Activated naive CD4-positive, alpha-beta T cell treated with anti-CD3 and anti-CD28 coated beads, Interleukin-2, amount 50 U/mL, for 24 hours (primary cell): ENCODE data around the gene TBX1.
"Not testable (repeated sequence)": the region's sequence is repeated elsewhere in the genome, so short reads cannot be mapped to it uniquely, and the experiment has no call there.

Experiments
- H3K27ac Mint-ChIP-seq: one replicate; pipeline ENCODE4 v1.8.0; 2021; ENCODE audit warnings: mild to moderate bottlenecking, mixed read lengths
- H3K27me3 Mint-ChIP-seq: one replicate; pipeline ENCODE4 v1.8.0; 2021; ENCODE audit warnings: mixed read lengths
- H3K36me3 Mint-ChIP-seq: one replicate; pipeline ENCODE4 v1.8.0; 2021; ENCODE audit warnings: mixed read lengths
- H3K4me1 Mint-ChIP-seq: one replicate; pipeline ENCODE4 v1.8.0; 2021; ENCODE audit warnings: mixed read lengths
- H3K4me3 Mint-ChIP-seq: one replicate; pipeline ENCODE4 v1.8.0; 2021; ENCODE audit warnings: mild to moderate bottlenecking, mixed read lengths
- H3K9me3 Mint-ChIP-seq: one replicate; pipeline ENCODE4 v1.8.0; 2021; ENCODE audit warnings: mixed read lengths

Gene TBX1

DNA sequence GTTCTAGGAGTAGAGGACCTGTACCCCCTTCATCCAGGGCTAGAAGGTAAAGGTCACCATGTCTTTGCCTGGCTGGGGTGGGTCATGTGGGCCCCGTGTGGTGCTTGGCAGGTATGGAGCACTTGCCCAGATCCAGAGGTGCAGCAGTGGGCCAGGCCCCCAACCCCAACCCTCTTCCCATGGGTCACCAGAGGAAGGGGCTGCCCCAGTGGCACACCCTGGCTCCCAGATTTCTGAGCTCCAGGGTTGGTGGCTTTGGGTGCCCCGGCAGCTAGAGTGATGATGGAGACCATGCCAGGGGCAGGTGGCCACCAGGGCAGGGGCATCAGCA lies 39.6 kb upstream of the TBX1 start:
- H3K4me3 Mint-ChIP-seq: no peak overlapping the region
- H3K4me1 Mint-ChIP-seq: peaks cover 19% of the 10 kb centered on the region
- no peak overlapping the region for H3K27ac Mint-ChIP-seq
- H3K9me3 Mint-ChIP-seq: no peaks in the 10 kb centered on the region
- peaks cover 28% of the 10 kb centered on the region for H3K27me3 Mint-ChIP-seq
- peaks cover 2% of the 10 kb centered on the region for H3K36me3 Mint-ChIP-seq

DNA sequence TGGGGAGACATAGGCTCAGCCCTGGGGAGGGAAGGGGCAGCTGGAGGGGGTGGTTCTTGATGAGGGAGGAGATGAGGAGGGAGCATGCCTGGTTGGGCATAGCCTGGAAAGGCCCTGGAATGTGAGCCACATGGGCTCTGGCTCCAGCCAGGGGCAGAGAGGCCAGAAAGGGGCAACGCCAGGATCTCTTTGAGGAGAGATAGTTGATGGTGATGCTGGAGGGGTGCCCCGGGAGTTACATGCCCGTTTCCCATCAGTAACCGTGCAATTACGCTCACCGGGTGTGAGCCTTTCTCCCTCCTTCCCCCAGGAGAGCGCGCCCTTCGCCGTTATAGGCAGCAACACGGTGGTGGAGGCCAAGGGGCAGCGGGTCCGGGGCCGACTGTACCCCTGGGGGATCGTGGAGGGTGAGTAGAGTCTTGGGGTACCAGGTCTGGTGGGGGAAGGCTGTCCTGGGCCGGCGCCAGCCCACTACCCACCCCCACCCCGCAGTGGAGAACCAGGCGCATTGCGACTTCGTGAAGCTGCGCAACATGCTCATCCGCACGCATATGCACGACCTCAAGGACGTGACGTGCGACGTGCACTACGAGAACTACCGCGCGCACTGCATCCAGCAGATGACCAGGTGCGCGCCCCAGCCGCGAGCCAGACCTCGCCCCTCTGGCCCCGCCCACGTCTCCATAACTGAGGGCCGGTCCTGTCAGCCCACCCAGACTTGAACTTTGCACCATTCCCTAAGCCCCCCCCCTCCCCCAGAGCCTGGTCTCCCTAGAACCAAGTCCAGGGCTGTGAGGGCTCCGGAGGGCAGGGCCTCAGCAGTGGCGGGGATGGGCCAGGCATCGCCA lies 39.0 kb upstream of the TBX1 start:
- no peaks in the 10 kb centered on the region for H3K9me3 Mint-ChIP-seq
- H3K4me1 Mint-ChIP-seq: peaks cover 19% of the 10 kb centered on the region
- no peak overlapping the region for H3K4me3 Mint-ChIP-seq
- H3K27ac Mint-ChIP-seq: no peak overlapping the region
- H3K36me3 Mint-ChIP-seq: peaks cover 2% of the 10 kb centered on the region
- peaks cover 27% of the 10 kb centered on the region for H3K27me3 Mint-ChIP-seq

DNA sequence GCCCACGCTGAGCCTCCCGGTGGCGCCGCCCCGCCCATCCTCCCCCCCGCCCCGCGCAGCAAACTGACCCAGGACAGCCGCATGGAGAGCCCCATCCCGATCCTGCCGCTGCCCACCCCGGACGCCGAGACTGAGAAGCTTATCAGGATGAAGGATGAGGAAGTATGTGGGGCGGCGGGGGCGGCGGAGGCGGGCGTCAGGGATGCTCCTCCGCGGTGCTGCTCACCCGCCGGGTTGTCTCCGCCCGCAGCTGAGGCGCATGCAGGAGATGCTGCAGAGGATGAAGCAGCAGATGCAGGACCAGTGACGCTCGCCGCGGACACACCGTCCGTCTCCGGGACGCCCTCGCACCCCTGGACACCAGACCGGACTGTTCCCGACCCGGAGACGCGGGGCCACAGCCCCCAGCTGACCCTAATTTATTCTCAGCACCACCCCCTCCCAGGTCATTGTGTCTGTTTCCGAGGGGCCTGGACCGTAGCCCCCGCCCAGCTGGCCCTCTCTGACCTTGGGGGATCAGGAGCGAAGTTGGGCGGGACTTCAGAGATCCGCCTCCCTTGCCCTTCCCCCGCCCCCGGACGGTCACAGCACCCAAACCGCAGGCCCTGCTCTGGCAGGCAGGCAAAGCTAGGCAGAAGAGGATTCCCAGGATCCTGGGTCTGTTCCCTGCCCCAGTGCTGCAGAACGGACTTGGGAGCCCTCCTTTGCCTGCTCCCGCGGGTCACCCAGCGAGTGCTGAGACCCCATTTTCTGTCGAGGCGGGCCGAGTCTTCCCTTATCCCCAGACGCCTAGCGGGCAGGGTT lies 38.2 kb upstream of the TBX1 start:
- peaks cover 2% of the 10 kb centered on the region for H3K36me3 Mint-ChIP-seq
- no peak overlapping the region for H3K4me3 Mint-ChIP-seq
- H3K27me3 Mint-ChIP-seq: peaks cover 27% of the 10 kb centered on the region
- H3K4me1 Mint-ChIP-seq: peaks cover 19% of the 10 kb centered on the region
- H3K9me3 Mint-ChIP-seq: no peaks in the 10 kb centered on the region
- H3K27ac Mint-ChIP-seq: no peak overlapping the region

DNA sequence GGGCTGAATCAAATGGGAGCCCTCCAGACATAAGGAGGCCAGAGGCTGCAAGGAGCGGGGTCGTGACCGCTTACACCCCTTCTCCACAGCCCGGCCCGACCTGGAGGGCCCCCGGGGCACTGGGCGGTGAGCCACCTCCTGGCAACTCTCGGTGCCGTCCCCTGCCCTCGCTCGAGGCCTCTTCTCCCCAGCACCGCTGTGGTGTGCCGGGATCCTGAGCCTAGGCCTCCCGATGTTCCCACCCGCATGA lies 37.7 kb upstream of the TBX1 start:
- Mint-ChIP-seq H3K4me1 (peaks cover 15% of the 10 kb centered on the region), H3K27me3 (peaks cover 28% of the 10 kb centered on the region), H3K4me3 (no peak overlapping the region), H3K9me3 (no peaks in the 10 kb centered on the region), H3K36me3 (peaks cover 2% of the 10 kb centered on the region), H3K27ac (no peak overlapping the region)

DNA sequence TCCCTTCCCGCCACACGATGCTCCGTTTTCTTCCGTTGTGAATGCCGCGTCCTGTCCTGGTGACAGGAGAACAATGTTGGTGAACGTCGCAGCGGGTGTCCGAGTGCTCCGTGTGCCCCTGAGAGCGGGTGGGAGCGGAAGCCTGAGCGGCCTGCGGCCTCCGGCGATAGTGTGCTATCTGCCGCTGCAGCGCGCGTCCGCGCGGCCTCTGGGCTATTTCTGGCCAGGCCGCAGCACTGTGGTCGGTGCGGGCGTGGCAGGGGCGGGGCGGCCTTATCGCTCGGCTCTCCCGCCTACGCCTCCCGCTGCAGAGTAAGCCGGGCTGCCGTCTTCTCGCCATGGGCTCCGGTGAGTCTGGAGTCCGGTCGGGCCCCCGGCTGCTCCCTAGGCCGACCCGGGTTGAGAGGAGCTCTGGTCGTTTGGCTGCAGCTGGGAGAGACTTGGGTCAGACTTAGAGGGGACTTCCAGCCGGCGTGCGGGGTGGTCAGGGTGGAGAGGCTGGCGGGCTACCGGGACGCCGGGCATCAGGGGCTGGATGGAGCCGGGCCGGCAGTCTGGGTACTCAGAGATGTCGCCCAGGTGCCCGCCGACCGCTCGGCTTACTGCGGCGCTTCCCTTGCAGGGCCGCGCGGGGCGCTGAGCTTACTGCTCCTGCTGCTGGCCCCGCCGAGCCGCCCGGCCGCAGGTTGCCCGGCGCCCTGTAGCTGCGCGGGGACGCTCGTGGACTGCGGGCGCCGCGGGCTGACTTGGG lies 37.2 kb upstream of the TBX1 start, which contains the start of gene GP1BB:
Gene GP1BB, plus strand, starts transcription at position 308 of the 751 bp plus-strand sequence. Its CDS starts 31 bp downstream, at position 339.
- H3K36me3 Mint-ChIP-seq: peaks cover 2% of the 10 kb centered on the region
- H3K4me1 Mint-ChIP-seq: peaks cover 15% of the 10 kb centered on the region
- H3K9me3 Mint-ChIP-seq: no peaks in the 10 kb centered on the region
- peaks cover 28% of the 10 kb centered on the region for H3K27me3 Mint-ChIP-seq
- no peak within 1 kb of the TSS for H3K27ac Mint-ChIP-seq
- H3K4me3 Mint-ChIP-seq: no peak within 1 kb of the TSS

DNA sequence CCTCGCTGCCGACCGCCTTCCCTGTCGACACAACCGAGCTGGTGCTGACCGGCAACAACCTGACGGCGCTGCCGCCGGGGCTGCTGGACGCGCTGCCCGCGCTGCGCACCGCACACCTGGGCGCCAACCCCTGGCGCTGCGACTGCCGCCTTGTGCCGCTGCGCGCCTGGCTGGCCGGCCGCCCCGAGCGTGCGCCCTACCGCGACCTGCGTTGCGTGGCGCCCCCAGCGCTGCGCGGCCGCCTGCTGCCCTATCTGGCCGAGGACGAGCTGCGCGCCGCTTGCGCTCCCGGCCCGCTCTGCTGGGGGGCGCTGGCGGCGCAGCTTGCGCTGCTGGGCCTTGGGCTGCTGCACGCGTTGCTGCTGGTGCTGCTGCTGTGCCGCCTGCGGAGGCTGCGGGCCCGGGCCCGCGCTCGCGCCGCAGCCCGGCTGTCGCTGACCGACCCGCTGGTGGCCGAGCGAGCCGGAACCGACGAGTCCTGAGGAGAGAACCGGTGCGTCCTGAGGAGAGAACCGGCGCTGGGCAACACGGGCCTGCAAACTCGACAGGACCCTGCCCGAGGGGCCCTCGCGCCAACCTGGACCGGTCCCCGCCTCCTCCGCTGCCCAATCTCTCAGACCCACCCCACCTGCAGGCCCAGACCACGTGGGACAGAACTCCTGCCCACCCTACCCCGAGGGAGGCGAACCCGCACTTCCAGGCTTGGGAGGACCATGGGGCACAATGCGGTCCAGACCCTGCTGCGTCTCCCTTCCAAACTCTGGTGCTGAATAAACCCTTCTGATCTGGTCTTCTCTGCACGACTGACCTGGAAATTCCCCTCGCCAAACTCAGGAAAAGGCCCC lies 36.4 kb upstream of the TBX1 start:
- Mint-ChIP-seq H3K9me3 (no peaks in the 10 kb centered on the region), H3K36me3 (peaks cover 2% of the 10 kb centered on the region), H3K27me3 (peaks cover 28% of the 10 kb centered on the region), H3K27ac (no peak overlapping the region), H3K4me3 (peak overlapping the region; percentile 61), H3K4me1 (peaks cover 14% of the 10 kb centered on the region)

DNA sequence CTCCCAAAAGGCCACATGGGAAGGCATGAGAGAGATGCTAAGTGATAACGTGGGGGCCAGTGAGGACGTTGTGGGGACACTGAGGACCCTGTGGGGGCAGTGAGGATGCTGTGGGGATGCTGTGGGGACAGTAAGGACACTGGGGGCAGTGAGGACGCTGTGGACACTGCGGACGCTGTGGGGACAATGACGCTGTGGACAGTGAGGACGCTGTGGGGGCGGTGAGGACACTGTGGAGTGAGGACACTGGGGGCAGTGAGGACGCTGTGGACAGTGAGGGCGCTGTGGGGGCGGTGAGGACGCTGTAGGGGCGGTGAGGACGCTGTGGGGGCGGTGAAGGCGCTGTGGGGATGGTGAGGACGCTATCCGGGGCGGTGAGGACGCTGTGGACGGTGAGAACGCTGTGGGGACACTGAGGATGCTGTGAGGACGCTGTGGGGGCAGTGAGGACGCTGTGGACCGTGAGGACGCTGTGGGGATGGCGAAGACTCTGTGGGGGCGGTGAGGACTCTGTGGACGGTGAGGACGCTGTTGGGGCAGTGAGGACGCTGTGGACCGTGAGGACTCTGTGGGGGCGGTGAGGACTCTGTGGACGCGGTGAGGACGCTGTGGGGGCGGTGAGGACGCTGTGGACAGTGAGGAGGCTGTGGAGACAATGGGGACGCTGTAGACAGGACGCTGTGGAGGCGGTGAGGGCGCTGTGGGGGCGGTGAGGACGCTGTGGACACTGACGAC lies 35.5 kb upstream of the TBX1 start:
- Mint-ChIP-seq H3K27ac (peak overlapping the region; percentile 59), H3K27me3 (peaks cover 22% of the 10 kb centered on the region), H3K36me3 (no peaks in the 10 kb centered on the region), H3K9me3 (no peaks in the 10 kb centered on the region), H3K4me1 (peaks cover 7% of the 10 kb centered on the region), H3K4me3 (peak overlapping the region; percentile 47)

DNA sequence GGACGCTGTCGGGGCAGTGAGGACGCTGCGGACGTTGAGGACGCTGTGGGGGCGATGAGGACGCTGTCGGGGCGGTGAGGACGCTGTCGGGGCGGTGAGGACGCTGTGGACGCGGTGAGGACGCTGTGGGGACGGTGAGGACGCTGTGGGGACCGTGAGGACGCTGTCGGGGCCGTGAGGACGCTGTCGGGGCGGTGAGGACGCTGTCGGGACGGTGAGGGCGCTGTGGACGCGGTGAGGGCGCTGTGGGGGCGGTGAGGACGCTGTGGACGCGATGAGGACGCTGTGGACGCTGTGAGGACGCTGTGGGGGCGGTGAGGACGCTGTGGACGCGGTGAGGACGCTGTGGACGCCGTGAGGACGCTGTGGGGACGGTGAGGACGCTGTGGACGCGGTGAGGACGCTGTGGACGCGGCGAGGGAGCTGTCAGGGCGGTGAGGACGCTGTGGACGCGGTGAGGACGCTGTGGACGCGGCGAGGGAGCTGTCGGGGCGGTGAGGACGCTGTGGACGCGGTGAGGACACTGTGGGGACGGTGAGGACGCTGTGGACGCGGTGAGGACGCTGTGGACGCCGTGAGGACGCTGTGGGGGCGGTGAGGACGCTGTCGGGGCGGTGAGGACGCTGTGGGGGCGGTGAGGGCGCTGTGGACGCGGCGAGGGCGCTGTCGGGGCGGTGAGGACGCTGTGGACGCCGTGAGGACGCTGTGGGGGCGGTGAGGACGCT lies 34.4 kb upstream of the TBX1 start:
- not testable (repeated sequence) for H3K36me3 Mint-ChIP-seq, H3K4me3 Mint-ChIP-seq, H3K27ac Mint-ChIP-seq, H3K9me3 Mint-ChIP-seq
- H3K27me3 Mint-ChIP-seq: peaks cover 13% of the 10 kb centered on the region
- H3K4me1 Mint-ChIP-seq: peaks cover 11% of the 10 kb centered on the region

DNA sequence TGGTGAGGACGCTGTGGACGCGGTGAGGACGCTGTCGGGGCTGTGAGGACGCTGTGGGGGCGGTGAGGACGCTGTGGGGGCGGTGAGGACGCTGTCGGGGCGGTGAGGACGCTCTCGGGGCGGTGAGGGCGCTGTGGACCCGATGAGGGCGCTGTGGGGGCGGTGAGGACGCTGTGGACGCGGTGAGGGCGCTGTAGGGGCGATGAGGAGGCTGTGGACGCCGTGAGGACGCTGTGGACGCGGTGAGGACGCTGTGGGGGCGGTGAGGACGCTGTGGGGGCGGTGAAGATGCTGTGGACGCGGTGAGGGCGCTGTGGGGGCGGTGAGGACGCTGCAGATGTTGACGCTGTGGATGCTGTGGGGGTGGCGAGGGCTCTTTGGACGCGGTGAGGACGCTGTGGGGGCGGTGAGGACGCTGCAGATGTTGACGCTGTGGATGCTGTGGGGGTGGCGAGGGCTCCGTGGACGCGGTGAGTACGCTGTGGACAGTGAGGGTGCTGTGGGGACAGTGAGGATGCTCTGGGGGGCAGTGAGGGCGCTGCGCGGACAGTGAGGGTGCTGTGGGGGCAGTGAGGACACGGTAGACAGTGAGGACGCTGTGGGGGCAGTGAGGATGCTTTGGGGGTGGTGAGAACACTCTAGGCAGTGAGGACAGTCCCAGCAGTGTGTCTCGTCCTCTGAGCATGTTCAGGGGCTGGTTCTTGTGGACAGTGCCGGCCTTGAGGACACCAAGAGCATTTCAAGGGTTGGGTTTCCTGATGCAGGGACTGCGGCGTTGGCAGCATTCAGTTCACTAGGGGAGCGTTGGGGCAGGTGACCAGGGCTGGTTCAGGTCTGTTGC lies 33.0 kb upstream of the TBX1 start:
- Mint-ChIP-seq H3K27me3 (peaks cover 13% of the 10 kb centered on the region), H3K4me3 (no peak overlapping the region), H3K9me3 (no peaks in the 10 kb centered on the region), H3K27ac (no peak overlapping the region), H3K4me1 (peaks cover 11% of the 10 kb centered on the region), H3K36me3 (no peaks in the 10 kb centered on the region)

DNA sequence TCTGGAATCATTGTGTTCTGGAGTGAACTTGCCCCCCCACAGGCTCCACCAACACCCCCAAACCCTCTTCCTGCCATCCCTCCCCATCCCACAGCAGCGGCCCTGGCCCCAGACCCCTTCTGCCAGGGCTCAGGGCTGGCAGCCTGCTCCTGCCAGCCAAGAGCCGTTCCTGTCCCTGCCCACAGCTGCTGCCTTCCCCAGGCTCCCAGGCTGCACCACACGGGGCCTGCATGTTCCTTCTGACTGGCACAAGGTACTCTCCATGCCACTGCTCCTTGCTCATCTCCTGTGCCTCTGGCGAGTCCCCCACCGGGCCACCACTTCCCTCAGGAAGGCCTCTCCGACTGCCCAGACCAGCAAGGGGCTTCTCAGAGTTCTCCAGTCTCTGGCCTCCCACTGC lies 32.3 kb upstream of the TBX1 start:
- H3K27me3 Mint-ChIP-seq: peaks cover 11% of the 10 kb centered on the region
- H3K36me3 Mint-ChIP-seq: no peaks in the 10 kb centered on the region
- peaks cover 7% of the 10 kb centered on the region for H3K4me1 Mint-ChIP-seq
- H3K9me3 Mint-ChIP-seq: no peaks in the 10 kb centered on the region
- H3K4me3 Mint-ChIP-seq: no peak overlapping the region
- no peak overlapping the region for H3K27ac Mint-ChIP-seq

DNA sequence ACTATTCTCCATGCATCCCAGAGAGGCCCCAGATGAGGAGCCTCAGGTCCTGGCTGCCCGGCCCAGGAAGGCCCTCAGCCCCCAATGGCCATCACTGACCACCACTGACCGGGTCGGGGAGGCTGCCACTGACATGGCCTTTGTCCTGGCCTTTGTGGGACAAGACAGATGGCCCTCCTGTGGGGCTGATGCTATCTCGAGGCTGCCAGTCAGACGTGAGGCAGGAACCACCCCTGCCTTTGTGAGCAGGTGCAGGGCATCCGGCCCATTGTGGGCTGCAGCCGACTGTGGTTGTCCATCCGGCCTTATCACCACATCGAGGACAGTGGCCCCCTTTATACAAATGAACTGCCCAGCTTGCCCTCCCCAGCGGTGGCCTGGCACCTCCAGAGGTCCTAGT lies 31.7 kb upstream of the TBX1 start:
- H3K36me3 Mint-ChIP-seq: no peaks in the 10 kb centered on the region

DNA sequence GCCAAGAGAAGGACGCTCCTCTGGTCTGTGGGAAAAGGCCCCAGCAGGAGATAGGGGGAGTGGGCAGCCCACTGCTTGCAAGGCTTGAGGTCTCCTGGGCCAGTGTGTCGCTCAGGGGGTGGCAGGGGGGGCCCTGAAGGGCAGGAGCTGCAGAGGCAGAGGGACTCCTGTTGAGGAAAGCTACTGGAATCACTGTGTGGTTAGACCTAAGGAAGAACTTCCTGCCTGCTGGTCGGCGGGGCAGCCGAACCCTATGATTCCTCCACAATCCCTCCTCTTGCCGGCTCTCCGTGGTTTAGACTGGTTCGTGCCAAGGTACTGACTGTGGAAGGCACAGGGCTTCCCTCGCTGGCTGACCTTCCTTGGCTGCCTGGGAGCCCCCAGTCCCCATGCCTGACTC lies 31.1 kb upstream of the TBX1 start:
- Mint-ChIP-seq H3K4me3 (no peak overlapping the region), H3K27ac (no peak overlapping the region), H3K36me3 (no peaks in the 10 kb centered on the region), H3K4me1 (peaks cover 4% of the 10 kb centered on the region), H3K27me3 (peaks cover 11% of the 10 kb centered on the region), H3K9me3 (no peaks in the 10 kb centered on the region)

More for the DNA sequence above, 31.7 kb upstream of the TBX1 start:
- H3K4me3 Mint-ChIP-seq: no peak overlapping the region
- no peaks in the 10 kb centered on the region for H3K9me3 Mint-ChIP-seq
- peaks cover 11% of the 10 kb centered on the region for H3K27me3 Mint-ChIP-seq
- peaks cover 4% of the 10 kb centered on the region for H3K4me1 Mint-ChIP-seq
- H3K27ac Mint-ChIP-seq: peak overlapping the region; percentile 8

DNA sequence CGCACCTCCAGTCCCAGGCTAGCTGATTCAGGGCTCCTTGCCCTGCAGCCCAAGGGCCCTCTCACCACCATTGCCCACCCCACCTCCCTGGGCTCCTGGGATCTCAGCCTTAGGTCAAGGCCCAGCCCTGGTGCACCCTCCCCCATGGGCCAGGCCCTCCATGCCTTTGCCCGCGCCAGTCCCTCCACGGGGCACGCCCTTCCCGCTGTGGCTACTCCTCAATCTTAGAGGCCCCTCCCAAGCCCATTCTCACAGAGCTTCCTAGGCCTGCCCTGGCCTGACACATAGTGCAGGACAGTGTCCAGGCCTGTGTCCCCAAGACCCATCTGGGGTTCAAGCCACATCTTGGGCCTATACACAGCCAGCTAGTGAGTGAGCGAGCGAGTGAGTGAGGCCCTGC lies 30.4 kb upstream of the TBX1 start:
- H3K4me1 Mint-ChIP-seq: peaks cover 4% of the 10 kb centered on the region
- peak overlapping the region; percentile 85 for H3K4me3 Mint-ChIP-seq
- H3K9me3 Mint-ChIP-seq: no peaks in the 10 kb centered on the region
- H3K27me3 Mint-ChIP-seq: peaks cover 4% of the 10 kb centered on the region
- H3K27ac Mint-ChIP-seq: no peak overlapping the region
- no peaks in the 10 kb centered on the region for H3K36me3 Mint-ChIP-seq
